PC-9 (cell line): ENCODE results near the gene PRAF2. TPM values are rescaled to one million over a fixed set of nuclear protein-coding genes. Genes with fewer than 3 reads are reported as not detected.

Experiments used
- BruUV-seq: library from RNA; stranded (reverse); fragments of 400-500 nt; replicated peaks from 2 replicates; lab custom pipeline; 2021; lab: Mats Ljungman, UMichigan
- CTCF ChIA-PET: fragments of 300-600 bp; sonication (Branson Sonifier 250); formaldehyde crosslinking; loops from one replicate; lab custom pipeline; 2022; ENCODE audit warnings: antibody characterized with exemption; lab: Charles Lee
- POLR2A ChIA-PET: fragments of 300-600 bp; sonication (Branson Sonifier 250); formaldehyde crosslinking; loops from one replicate; lab custom pipeline; 2022; ENCODE audit warnings: antibody characterized with exemption; ENCODE audit not compliant: unreplicated experiment; lab: Charles Lee
- DNase-seq, 2 experiments: peaks; one replicate each; pipeline versions ENCODE4 v3.0.0 to v3.0.0-alpha.2; 2015 to 2022; ENCODE audit warnings: mixed read lengths in 1 of 2
- H2AFZ ChIP-seq: fragments of 200-600 bp; sonication (generic); 2 replicates; pipeline ENCODE4 v1.8.1; 2017; ENCODE audit warnings: antibody characterized with exemption
- H3F3A ChIP-seq: fragments of 200-600 bp; sonication (generic); 2 replicates; pipeline ENCODE4 v1.8.1; 2017; ENCODE audit warnings: antibody characterized with exemption, mild to moderate bottlenecking, low read depth; ENCODE audit not compliant: insufficient read depth
- H3K27ac ChIP-seq: fragments of 200-600 bp; sonication (generic); 2 replicates; pipeline ENCODE4 v1.6.1; 2016; ENCODE audit warnings: mixed run types
- H3K27me3 ChIP-seq: fragments of 200-600 bp; sonication (generic); 2 replicates; pipeline ENCODE4 v1.6.1; 2016; ENCODE audit warnings: low read depth, mixed run types; ENCODE audit not compliant: insufficient read depth
- H3K36me3 ChIP-seq: fragments of 200-600 bp; sonication (generic); 2 replicates; pipeline ENCODE4 v1.6.1; 2016; ENCODE audit warnings: low read depth, mixed run types
- H3K4me1 ChIP-seq: fragments of 200-600 bp; sonication (generic); replicated peaks from 2 replicates; pipeline ENCODE4 v1.6.1; 2016; ENCODE audit warnings: mixed run types; ENCODE audit not compliant: insufficient read depth
- H3K4me2 ChIP-seq: fragments of 200-600 bp; sonication (generic); 2 replicates; pipeline ENCODE4 v1.6.1; 2017; ENCODE audit warnings: mixed run types
- H3K4me3 ChIP-seq: fragments of 200-600 bp; sonication (generic); 2 replicates; pipeline ENCODE4 v1.6.1; 2016; ENCODE audit warnings: mixed run types
- H3K79me2 ChIP-seq: fragments of 200-600 bp; sonication (generic); 2 replicates; pipeline ENCODE4 v1.6.1; 2017; ENCODE audit warnings: low read depth, mixed run types
- H3K9me2 ChIP-seq: fragments of 200-600 bp; sonication (generic); 2 replicates; pipeline ENCODE4 v1.8.1; 2017; ENCODE audit warnings: mild to moderate bottlenecking; ENCODE audit not compliant: insufficient read depth
- H3K9me3 ChIP-seq: fragments of 200-600 bp; sonication (generic); 2 replicates; pipeline ENCODE4 v1.8.1; 2016; ENCODE audit warnings: low read depth; ENCODE audit not compliant: insufficient read depth
- H4K20me1 ChIP-seq: fragments of 200-600 bp; sonication (generic); 2 replicates; pipeline ENCODE4 v1.8.1; 2017; ENCODE audit not compliant: insufficient read depth
- EZH2 ChIP-seq: fragments of 200-600 bp; sonication (generic); IDR thresholded peaks from 2 replicates; pipeline ENCODE4 v1.8.0; 2017; ENCODE audit warnings: antibody characterized with exemption, low read depth
- intact Hi-C: fragments of 100-400 bp; cut with micrococcal nuclease; formaldehyde crosslinking; loops from one replicate; pipeline ENCODE4 v1.10.0; 2022; ENCODE audit not compliant: unreplicated experiment
- total RNA-seq: library from RNA; stranded (reverse); gene quantifications from 2 replicates; pipeline ENCODE4 v1.2.3, GENCODE V29; 2021
- TF ChIP-seq, protein P1 (sequence below): fragments of 200-600 bp; sonication (generic); conservative IDR thresholded peaks from 2 replicates; pipeline ENCODE4 v1.6.1; 2017; ENCODE audit warnings: mixed run types, antibody characterized with exemption, mild to moderate bottlenecking, moderate library complexity

Gene PRAF2
- total RNA-seq, 1 experiment from 2014 or later = 12.8 TPM

DNA sequence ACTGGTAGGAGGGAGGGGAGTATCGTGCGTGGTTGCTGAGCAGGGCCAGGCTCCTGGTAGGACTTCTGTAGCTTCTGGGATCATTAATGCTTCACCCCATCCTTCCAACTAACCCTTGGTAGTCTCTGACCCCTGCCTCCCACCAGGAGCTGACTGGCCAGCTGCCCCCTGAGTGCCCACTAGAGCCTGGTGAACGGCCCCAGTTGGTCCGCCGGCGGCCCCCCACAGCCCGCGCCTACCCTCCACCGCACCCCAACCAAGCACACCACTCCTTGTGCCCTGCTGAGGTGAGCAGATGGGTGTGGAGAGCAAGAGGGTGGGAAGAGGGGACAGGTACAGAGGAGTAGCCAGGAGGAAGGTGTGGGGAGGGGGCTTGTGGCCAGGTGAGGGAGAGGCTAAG, 10.1 kb downstream of the PRAF2 start:
- no peak for TF ChIP-seq EZH2
- TF ChIP-seq, protein P1, sequence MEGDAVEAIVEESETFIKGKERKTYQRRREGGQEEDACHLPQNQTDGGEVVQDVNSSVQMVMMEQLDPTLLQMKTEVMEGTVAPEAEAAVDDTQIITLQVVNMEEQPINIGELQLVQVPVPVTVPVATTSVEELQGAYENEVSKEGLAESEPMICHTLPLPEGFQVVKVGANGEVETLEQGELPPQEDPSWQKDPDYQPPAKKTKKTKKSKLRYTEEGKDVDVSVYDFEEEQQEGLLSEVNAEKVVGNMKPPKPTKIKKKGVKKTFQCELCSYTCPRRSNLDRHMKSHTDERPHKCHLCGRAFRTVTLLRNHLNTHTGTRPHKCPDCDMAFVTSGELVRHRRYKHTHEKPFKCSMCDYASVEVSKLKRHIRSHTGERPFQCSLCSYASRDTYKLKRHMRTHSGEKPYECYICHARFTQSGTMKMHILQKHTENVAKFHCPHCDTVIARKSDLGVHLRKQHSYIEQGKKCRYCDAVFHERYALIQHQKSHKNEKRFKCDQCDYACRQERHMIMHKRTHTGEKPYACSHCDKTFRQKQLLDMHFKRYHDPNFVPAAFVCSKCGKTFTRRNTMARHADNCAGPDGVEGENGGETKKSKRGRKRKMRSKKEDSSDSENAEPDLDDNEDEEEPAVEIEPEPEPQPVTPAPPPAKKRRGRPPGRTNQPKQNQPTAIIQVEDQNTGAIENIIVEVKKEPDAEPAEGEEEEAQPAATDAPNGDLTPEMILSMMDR = no peak
- intact Hi-C loops = no loop called here
- H3K36me3 ChIP-seq = no peaks in the 10 kb centered on the region
- no peaks in the 10 kb centered on the region; the same call in 1 of the 2 replicates for H3F3A ChIP-seq
- no peak overlapping the region for H3K4me2 ChIP-seq
- H3K27ac ChIP-seq = no peak overlapping the region
- CTCF ChIA-PET = no interaction called here
- no peak for DNase-seq
- no peak overlapping the region for H2AFZ ChIP-seq
- H3K79me2 ChIP-seq = peaks cover 7% of the 10 kb centered on the region; the same call in 1 of the 2 replicates
- no peaks in the 10 kb centered on the region for H3K27me3 ChIP-seq
- no peaks in the 10 kb centered on the region for H3K9me3 ChIP-seq
- no peak overlapping the region for H3K4me3 ChIP-seq
- no peaks in the 10 kb centered on the region for H3K4me1 ChIP-seq
- no peaks in the 10 kb centered on the region for H3K9me2 ChIP-seq
- H4K20me1 ChIP-seq = no peaks in the 10 kb centered on the region
- POLR2A ChIA-PET = no interaction called here
- BruUV-seq = no TSS peak

DNA sequence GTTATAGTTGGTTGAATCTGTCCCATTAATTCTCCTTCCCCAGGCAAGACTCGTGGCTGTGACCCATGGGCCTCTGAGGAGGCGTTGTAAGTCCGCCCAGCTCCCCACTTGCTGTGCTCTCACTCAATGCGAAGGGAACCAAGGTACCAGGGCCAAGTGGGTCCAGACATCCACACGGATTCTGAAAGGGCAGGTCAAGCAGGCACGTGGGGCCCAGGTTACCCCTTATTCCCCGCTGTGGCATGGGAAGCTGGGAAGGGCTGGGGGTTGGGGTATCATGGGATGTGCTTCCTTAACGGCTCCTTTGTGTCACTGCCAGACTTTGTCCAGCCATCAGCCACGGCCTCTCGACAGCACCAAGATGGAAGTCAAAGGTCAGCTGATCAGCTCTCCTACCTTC, 11.9 kb downstream of the PRAF2 start:
- Histone ChIP-seq H4K20me1 (no peaks in the 10 kb centered on the region), H2AFZ (no peak overlapping the region), H3K27me3 (no peaks in the 10 kb centered on the region), H3K9me3 (no peaks in the 10 kb centered on the region), H3K9me2 (no peaks in the 10 kb centered on the region), H3K79me2 (peaks cover 7% of the 10 kb centered on the region; the same call in 1 of the 2 replicates), H3K36me3 (no peaks in the 10 kb centered on the region), H3K4me2 (no peak overlapping the region), H3K4me3 (no peak overlapping the region), H3K27ac (no peak overlapping the region), H3K4me1 (no peaks in the 10 kb centered on the region), H3F3A (no peaks in the 10 kb centered on the region; the same call in 1 of the 2 replicates)
- BruUV-seq = no TSS peak
- no peak for DNase-seq
- CTCF ChIA-PET = no interaction called here
- intact Hi-C loops = no loop called here
- POLR2A ChIA-PET = no interaction called here
- TF ChIP-seq, protein P1 = no peak
- no peak for TF ChIP-seq EZH2

DNA sequence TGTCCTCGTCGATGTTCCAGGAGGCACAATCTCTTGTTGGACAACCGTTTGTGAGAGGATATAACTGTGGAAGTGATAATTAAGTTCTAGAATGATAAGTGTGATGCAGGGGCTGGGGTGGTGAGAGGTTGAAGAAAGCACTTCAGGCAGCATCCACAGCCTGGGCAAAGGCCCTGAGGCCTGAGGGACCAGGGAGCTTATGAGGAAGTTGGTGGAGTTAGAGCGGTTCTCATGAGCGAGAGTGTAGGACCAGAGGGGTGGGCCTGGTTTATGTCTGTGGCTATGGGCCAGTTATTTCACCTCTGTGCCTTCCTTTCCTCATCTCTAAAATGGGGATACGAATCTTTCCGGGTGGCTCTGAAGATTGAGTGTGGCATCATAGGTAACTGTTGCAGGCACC, 12.3 kb downstream of the PRAF2 start:
- Histone ChIP-seq H3K9me2 (no peaks in the 10 kb centered on the region), H3K36me3 (no peaks in the 10 kb centered on the region), H2AFZ (no peak overlapping the region), H3K27me3 (no peaks in the 10 kb centered on the region), H3K9me3 (no peaks in the 10 kb centered on the region), H3K4me2 (no peak overlapping the region), H3K79me2 (peaks cover 7% of the 10 kb centered on the region; the same call in 1 of the 2 replicates), H3K4me1 (no peaks in the 10 kb centered on the region), H3K27ac (no peak overlapping the region), H3K4me3 (no peak overlapping the region), H3F3A (no peaks in the 10 kb centered on the region; the same call in 1 of the 2 replicates), H4K20me1 (no peaks in the 10 kb centered on the region)
- no TSS peak for BruUV-seq
- TF ChIP-seq, protein P1 = no peak
- intact Hi-C loops = no loop called here
- ChIA-PET CTCF (no interaction called here), POLR2A (interaction anchor here (0.6 to 0.7 kb wide), 2 partner anchors 123 to 164 kb away, joined by 3 to 9 read pairs; partner anchors contain the start of gene TIMM17B)
- DNase-seq = no peak
